Astrocyte (in vitro differentiated cells and primary cell): ENCODE results near the gene URM1.

Experiments
- CTCF ChIP-seq: IDR thresholded peaks from 2 replicates; pipeline ENCODE4 v1.5.1; 2011; ENCODE audit warnings: low read depth, mild to moderate bottlenecking, inconsistent platforms, low read length, moderate library complexity; ENCODE audit not compliant: insufficient read depth
- EZH2 ChIP-seq: IDR thresholded peaks from 2 replicates; pipeline ENCODE4 v1.6.1; 2012; ENCODE audit warnings: mild to moderate bottlenecking, low read length, inconsistent platforms; ENCODE audit not compliant: insufficient read depth

DNA sequence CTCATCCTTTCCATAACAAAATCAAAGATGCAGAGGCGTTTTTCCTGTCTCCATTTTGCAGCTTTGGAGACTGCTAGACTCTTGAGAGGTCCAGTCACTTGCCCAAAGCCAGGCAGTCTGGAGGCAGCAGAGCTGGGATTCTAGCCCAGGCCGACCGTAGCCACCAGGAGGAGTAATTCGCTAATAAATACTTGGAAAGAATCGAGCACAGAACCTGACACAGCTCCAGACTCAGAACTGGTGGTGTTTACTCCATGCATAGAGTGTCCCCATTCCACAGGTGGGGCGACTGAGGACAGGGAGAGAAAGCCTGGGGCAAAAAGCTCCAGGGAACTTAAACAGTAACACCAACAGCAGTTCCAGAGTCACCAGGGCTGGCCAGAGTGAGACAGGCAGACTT is 38.8 kb downstream of the URM1 start:
- peak; percentile 34 for TF ChIP-seq CTCF
- no peak for TF ChIP-seq EZH2
